Mucosa of rectum (tissue), 2 donors: Measurements from ENCODE around the gene BICRA.

Experiments
- H3K27ac ChIP-seq, 2 donors: one replicate each; pipeline ENCODE4 v1.7.0; 2013; ENCODE audit warnings: inconsistent platforms in 2 of 2, low read depth in 2 of 2, low read length in 2 of 2
- H3K27me3 ChIP-seq, 2 donors: one replicate each; pipeline ENCODE4 v1.7.0; 2013; ENCODE audit warnings: low read length in 2 of 2; ENCODE audit not compliant: control insufficient read depth in 2 of 2, insufficient read depth in 2 of 2
- H3K36me3 ChIP-seq, 2 donors: one replicate each; pipeline ENCODE4 v1.7.0; 2013; ENCODE audit warnings: low read length in 2 of 2; ENCODE audit not compliant: control insufficient read depth in 2 of 2, insufficient read depth in 2 of 2
- H3K4me1 ChIP-seq, 2 donors: one replicate each; pipeline ENCODE4 v1.7.0; 2013; ENCODE audit warnings: low read length in 2 of 2, mild to moderate bottlenecking in 1 of 2; ENCODE audit not compliant: control insufficient read depth in 2 of 2, insufficient read depth in 2 of 2
- H3K4me3 ChIP-seq, 2 donors: one replicate each; pipeline ENCODE4 v1.7.0; 2013; ENCODE audit warnings: low read length in 2 of 2
- H3K9ac ChIP-seq, 2 donors: one replicate each; pipeline ENCODE4 v1.7.0; 2013; ENCODE audit warnings: low read length in 2 of 2, low read depth in 1 of 2, mild to moderate bottlenecking in 1 of 2
- H3K9me3 ChIP-seq, 2 donors: one replicate each; pipeline ENCODE4 v1.7.0; 2013; ENCODE audit warnings: low read length in 2 of 2; ENCODE audit not compliant: control insufficient read depth in 2 of 2
- donor health status: healthy.
- donor health status: Normal muscosa, but diverticular disease.

BICRA gene

GRCh38 chr19:47675859-47676258 lies 66.9 kb downstream of the BICRA start:
- Histone ChIP-seq H3K9me3 (no peaks in the 10 kb centered on the region), H3K4me3 (no peak overlapping the region), H3K9ac (no peak overlapping the region), H3K36me3 (peaks cover 10 to 30% of the 10 kb centered on the region in 2 donors), H3K27me3 (no peaks in the 10 kb centered on the region), H3K4me1 (no peaks in the 10 kb centered on the region), H3K27ac (no peak overlapping the region)

- no peak overlapping the region for H3K27ac ChIP-seq
- no peaks in the 10 kb centered on the region for H3K9me3 ChIP-seq
- no peak overlapping the region for H3K9ac ChIP-seq
- no peaks in the 10 kb centered on the region for H3K27me3 ChIP-seq
- H3K36me3 ChIP-seq, result peaks cover 10 to 33% of the 10 kb centered on the region in 2 donors
- H3K4me3 ChIP-seq, result no peak overlapping the region
- no peaks in the 10 kb centered on the region for H3K4me1 ChIP-seq
Measured at GRCh38 chr19:47676811-47677210, 67.9 kb downstream of the BICRA start.

GRCh38 chr19:47679251-47679900 lies 70.4 kb downstream of the BICRA start:
- peaks cover 11 to 33% of the 10 kb centered on the region in 2 donors for H3K36me3 ChIP-seq

GRCh38 chr19:47679922-47680857 lies 71.3 kb downstream of the BICRA start:
- Histone ChIP-seq H3K27ac (no peak overlapping the region), H3K27me3 (no peaks in the 10 kb centered on the region), H3K9me3 (no peaks in the 10 kb centered on the region), H3K4me1 (no peaks in the 10 kb centered on the region), H3K36me3 (peaks cover 8 to 26% of the 10 kb centered on the region in 2 donors), H3K4me3 (no peak overlapping the region), H3K9ac (no peak overlapping the region)

More at GRCh38 chr19:47679251-47679900, 70.4 kb downstream of the BICRA start:
- H3K4me1 ChIP-seq, result no peaks in the 10 kb centered on the region
- no peaks in the 10 kb centered on the region for H3K27me3 ChIP-seq
- H3K4me3 ChIP-seq, result no peak overlapping the region
- H3K27ac ChIP-seq, result no peak overlapping the region
- no peaks in the 10 kb centered on the region for H3K9me3 ChIP-seq
- H3K9ac ChIP-seq, result no peak overlapping the region

- Histone ChIP-seq H3K27ac (no peak overlapping the region), H3K4me1 (no peaks in the 10 kb centered on the region), H3K36me3 (peaks cover 8 to 29% of the 10 kb centered on the region in 2 donors), H3K27me3 (no peaks in the 10 kb centered on the region), H3K4me3 (no peak overlapping the region), H3K9ac (no peak overlapping the region), H3K9me3 (no peaks in the 10 kb centered on the region)
Measured at GRCh38 chr19:47680858-47681332, 72.0 kb downstream of the BICRA start.

GRCh38 chr19:47681388-47681787 lies 72.5 kb downstream of the BICRA start:
- Histone ChIP-seq H3K27me3 (no peaks in the 10 kb centered on the region), H3K4me1 (no peaks in the 10 kb centered on the region), H3K4me3 (no peak overlapping the region), H3K36me3 (peaks cover 8 to 25% of the 10 kb centered on the region in 2 donors), H3K27ac (no peak overlapping the region), H3K9ac (no peak overlapping the region), H3K9me3 (no peaks in the 10 kb centered on the region)

- Histone ChIP-seq H3K27ac (no peak overlapping the region), H3K4me3 (no peak overlapping the region), H3K36me3 (peaks cover 8 to 22% of the 10 kb centered on the region in 2 donors), H3K4me1 (no peaks in the 10 kb centered on the region), H3K27me3 (no peaks in the 10 kb centered on the region), H3K9ac (no peak overlapping the region), H3K9me3 (no peaks in the 10 kb centered on the region)
Measured at GRCh38 chr19:47681936-47682335, 73.0 kb downstream of the BICRA start.

GRCh38 chr19:47682939-47683338 lies 74.0 kb downstream of the BICRA start:
- peaks cover 8 to 16% of the 10 kb centered on the region in 2 donors for H3K36me3 ChIP-seq
- no peak overlapping the region for H3K27ac ChIP-seq

GRCh38 chr19:47686679-47687450 lies 77.9 kb downstream of the BICRA start:
- Histone ChIP-seq H3K4me1 (no peaks in the 10 kb centered on the region), H3K4me3 (no peak overlapping the region), H3K36me3 (peaks cover 5 to 16% of the 10 kb centered on the region in 2 donors), H3K27ac (no peak overlapping the region), H3K27me3 (no peaks in the 10 kb centered on the region), H3K9ac (no peak overlapping the region), H3K9me3 (no peaks in the 10 kb centered on the region)

More at GRCh38 chr19:47682939-47683338, 74.0 kb downstream of the BICRA start:
- H3K27me3 ChIP-seq, result no peaks in the 10 kb centered on the region
- H3K4me1 ChIP-seq, result no peaks in the 10 kb centered on the region
- H3K9ac ChIP-seq, result no peak overlapping the region
- no peaks in the 10 kb centered on the region for H3K9me3 ChIP-seq
- no peak overlapping the region for H3K4me3 ChIP-seq
